ENCODE measurements around the gene F2R.

DNA sequence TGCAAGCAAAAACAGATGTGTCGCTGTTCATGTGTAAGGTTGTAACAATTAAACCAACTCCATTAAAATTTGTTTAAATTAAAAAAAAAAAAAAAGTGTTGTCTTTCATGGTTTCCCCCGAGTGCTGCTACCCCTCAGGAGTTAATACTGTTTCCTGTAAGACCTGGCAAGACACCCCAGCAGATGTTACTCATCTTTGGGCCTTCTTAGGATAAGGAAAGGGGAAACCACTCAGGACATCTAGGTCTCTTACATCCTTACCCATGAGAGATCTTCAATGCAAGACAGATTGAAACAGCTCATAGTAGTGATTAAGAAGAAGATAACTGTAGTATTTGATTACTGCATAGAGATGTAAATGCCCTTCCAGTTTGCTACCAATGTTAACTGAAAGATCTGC lies 33.5 kb upstream of the F2R start:
- TF ChIP-seq, protein P1, sequence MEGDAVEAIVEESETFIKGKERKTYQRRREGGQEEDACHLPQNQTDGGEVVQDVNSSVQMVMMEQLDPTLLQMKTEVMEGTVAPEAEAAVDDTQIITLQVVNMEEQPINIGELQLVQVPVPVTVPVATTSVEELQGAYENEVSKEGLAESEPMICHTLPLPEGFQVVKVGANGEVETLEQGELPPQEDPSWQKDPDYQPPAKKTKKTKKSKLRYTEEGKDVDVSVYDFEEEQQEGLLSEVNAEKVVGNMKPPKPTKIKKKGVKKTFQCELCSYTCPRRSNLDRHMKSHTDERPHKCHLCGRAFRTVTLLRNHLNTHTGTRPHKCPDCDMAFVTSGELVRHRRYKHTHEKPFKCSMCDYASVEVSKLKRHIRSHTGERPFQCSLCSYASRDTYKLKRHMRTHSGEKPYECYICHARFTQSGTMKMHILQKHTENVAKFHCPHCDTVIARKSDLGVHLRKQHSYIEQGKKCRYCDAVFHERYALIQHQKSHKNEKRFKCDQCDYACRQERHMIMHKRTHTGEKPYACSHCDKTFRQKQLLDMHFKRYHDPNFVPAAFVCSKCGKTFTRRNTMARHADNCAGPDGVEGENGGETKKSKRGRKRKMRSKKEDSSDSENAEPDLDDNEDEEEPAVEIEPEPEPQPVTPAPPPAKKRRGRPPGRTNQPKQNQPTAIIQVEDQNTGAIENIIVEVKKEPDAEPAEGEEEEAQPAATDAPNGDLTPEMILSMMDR (IDR thresholded peaks at IDR 0.05; ENCODE audit: low read depth, low read length) = no peak
- TF ChIP-seq POLR2A (IDR thresholded peaks at IDR 0.05; ENCODE audit: extremely low read depth, insufficient read length) = no peak
- TF ChIP-seq, protein P2, sequence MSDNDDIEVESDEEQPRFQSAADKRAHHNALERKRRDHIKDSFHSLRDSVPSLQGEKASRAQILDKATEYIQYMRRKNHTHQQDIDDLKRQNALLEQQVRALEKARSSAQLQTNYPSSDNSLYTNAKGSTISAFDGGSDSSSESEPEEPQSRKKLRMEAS (IDR thresholded peaks at IDR 0.05; ENCODE audit: low read depth, low read length) = no peak

Measured in NB4 (cell line).